ENCODE measurements around the gene STXBP3. TPM values are rescaled to one million over a fixed set of nuclear protein-coding genes. Genes with fewer than 3 reads are reported as not detected.

Gene STXBP3
- total and polyA plus RNA-seq, 9 of the 15 experiments (the other 6 are each of a cell fraction or from before 2014, with no cell fraction given): 32.5 to 52.5 (median 39.2) TPM

- Histone ChIP-seq H3K27me3 (ENCODE audit: control insufficient read depth in 2 of 2, insufficient read depth in 2 of 2, low read length in 2 of 2) (no peaks in the 10 kb centered on the region), H3K4me2 (ENCODE audit: insufficient read depth, low read length) (no peak overlapping the region), H3K9ac (ENCODE audit: insufficient read depth in 1 of 2, low read depth in 2 of 2, low read length in 2 of 2) (no peak overlapping the region), H3K79me2 (ENCODE audit: control insufficient read depth, insufficient read depth, low read length) (no peaks in the 10 kb centered on the region), H3K4me1 (replicated peaks in 1 of 2; ENCODE audit: control insufficient read depth in 2 of 2, insufficient read depth in 2 of 2, low read length in 2 of 2) (peaks cover 3 to 11% of the 10 kb centered on the region in 2 experiments; a peak in 3 of 5 replicates), H3K27ac (ENCODE audit: extremely low read depth, low read depth, low read length) (no peak overlapping the region), H3K9me1 (ENCODE audit: control insufficient read depth, insufficient read depth, low read length) (no peaks in the 10 kb centered on the region), H3K36me3 (ENCODE audit: control insufficient read depth, insufficient read depth, low read length) (peaks cover 60% of the 10 kb centered on the region), H3K9me3 (replicated peaks; ENCODE audit: control insufficient read depth, insufficient read depth, low read depth, low read length) (peaks cover 8% of the 10 kb centered on the region), H4K20me1 (replicated peaks; ENCODE audit: control insufficient read depth, insufficient read depth, low read length) (no peaks in the 10 kb centered on the region), H2AFZ (ENCODE audit: low read depth, low read length) (no peak overlapping the region), H3K4me3 (no peak overlapping the region)
- intact Hi-C loops (cut with micrococcal nuclease) (no loop called here), in situ Hi-C loops (cut with MboI) (no loop called here)
- no TSS peak for BruUV-seq (replicated peaks)
- ATAC-seq (no peak), DNase-seq (ENCODE audit: extremely low read depth in 1 of 4, low spot score in 3 of 4) (no peak), FAIRE-seq (no peak)
- TF ChIP-seq ZNF280A (IDR thresholded peaks at IDR 0.05; ENCODE audit: low read depth, partially characterized antibody) (no peak), NCOA4 (IDR thresholded peaks at IDR 0.05; ENCODE audit: partially characterized antibody) (no peak), XRCC4 (IDR thresholded peaks at IDR 0.05; ENCODE audit: extremely low read depth, insufficient read depth, insufficient read length) (no peak), DNMT1 (IDR thresholded peaks at IDR 0.05) (no peak), ELK1 (CRISPR knock-in tag; IDR thresholded peaks at IDR 0.05) (no peak), MYBL2 (IDR thresholded peaks at IDR 0.05; ENCODE audit: low read depth) (no peak), MYBL2 (CRISPR knock-in tag; IDR thresholded peaks at IDR 0.05; ENCODE audit: borderline replicate concordance) (no peak), ZNF121 (CRISPR knock-in tag; conservative IDR thresholded peaks at IDR 0.05) (no peak), HOXB6 (CRISPR knock-in tag; IDR thresholded peaks at IDR 0.05; ENCODE audit: borderline replicate concordance) (no peak), RAD51 (IDR thresholded peaks at IDR 0.05; ENCODE audit: borderline replicate concordance, low read depth) (no peak), RFX5 (IDR thresholded peaks at IDR 0.05; ENCODE audit: low read depth, low read length) (no peak), L3MBTL2 (IDR thresholded peaks at IDR 0.05) (no peak), U2AF1 (optimal IDR thresholded peaks at IDR 0.05; ENCODE audit: low read depth, low read length) (no peak)
- POLR2A ChIA-PET: interaction anchor here (0.6 to 1.6 kb wide), 3 partner anchors 10 to 168 kb away, joined by 3 read pairs; no protein-coding TSS in a partner anchor
- CTCF ChIA-PET (ENCODE audit: low intra/inter-chr PET ratio): no interaction called here
These were observed 33.0 kb downstream of the STXBP3 start for GRCh38 chr1:108779455-108779854.
